ENCODE measurements around the gene C1QL1.

The C1QL1 gene

GRCh38 chr17:44967026-44967906, 837 bp downstream of the C1QL1 start:
- Histone ChIP-seq H3K4me1 (ENCODE audit: low read length) (peaks cover 6% of the 10 kb centered on the region; the same call in 1 of the 2 replicates), H3K27me3 (replicated peaks; ENCODE audit: insufficient read depth, low read length) (peaks cover 72% of the 10 kb centered on the region), H3K9ac (ENCODE audit: low read length) (no peak overlapping the region), H3K4me3 (ENCODE audit: low read length) (no peak overlapping the region), H3K27ac (ENCODE audit: low read length) (no peak overlapping the region), H3K4me2 (ENCODE audit: low read depth, low read length) (no peak overlapping the region), H3K9me3 (replicated peaks; ENCODE audit: insufficient read depth, low read length) (no peaks in the 10 kb centered on the region), H4K20me1 (ENCODE audit: insufficient read depth, low read length) (no peaks in the 10 kb centered on the region), H3K9me2 (replicated peaks; ENCODE audit: insufficient read depth, low read length) (no peaks in the 10 kb centered on the region), H3K36me3 (replicated peaks; ENCODE audit: insufficient read depth, low read length) (no peaks in the 10 kb centered on the region), H3K79me2 (ENCODE audit: low read length) (no peaks in the 10 kb centered on the region), H3F3A (ENCODE audit: insufficient read depth, low read length) (no peaks in the 10 kb centered on the region), H2AFZ (ENCODE audit: low read length) (no peak overlapping the region)
- no peak for DNase-seq
- no peak for TF ChIP-seq EZH2 (optimal IDR thresholded peaks at IDR 0.05; ENCODE audit: low read depth, low read length)
- no peak for TF ChIP-seq CTCF (IDR thresholded peaks at IDR 0.05; ENCODE audit: low read length)
- TF ChIP-seq EZH2phosphoT487 (IDR thresholded peaks at IDR 0.05; ENCODE audit: low read length): no peak

GRCh38 chr17:44966348-44967025, 1.6 kb downstream of the C1QL1 start:
- Histone ChIP-seq H3K36me3 (replicated peaks; ENCODE audit: insufficient read depth, low read length) (no peaks in the 10 kb centered on the region), H3K9me3 (replicated peaks; ENCODE audit: insufficient read depth, low read length) (no peaks in the 10 kb centered on the region), H3K4me3 (ENCODE audit: low read length) (no peak overlapping the region), H3K9ac (ENCODE audit: low read length) (no peak overlapping the region), H3K4me2 (ENCODE audit: low read depth, low read length) (no peak overlapping the region), H3K79me2 (ENCODE audit: low read length) (no peaks in the 10 kb centered on the region), H3F3A (ENCODE audit: insufficient read depth, low read length) (no peaks in the 10 kb centered on the region), H3K4me1 (ENCODE audit: low read length) (peaks cover 6% of the 10 kb centered on the region; the same call in 1 of the 2 replicates), H3K27ac (ENCODE audit: low read length) (no peak overlapping the region), H2AFZ (ENCODE audit: low read length) (no peak overlapping the region), H3K9me2 (replicated peaks; ENCODE audit: insufficient read depth, low read length) (no peaks in the 10 kb centered on the region), H3K27me3 (replicated peaks; ENCODE audit: insufficient read depth, low read length) (peaks cover 69% of the 10 kb centered on the region), H4K20me1 (ENCODE audit: insufficient read depth, low read length) (no peaks in the 10 kb centered on the region)
- DNase-seq: no peak
- no peak for TF ChIP-seq EZH2phosphoT487 (IDR thresholded peaks at IDR 0.05; ENCODE audit: low read length)
- no peak for TF ChIP-seq EZH2 (optimal IDR thresholded peaks at IDR 0.05; ENCODE audit: low read depth, low read length)
- no peak for TF ChIP-seq CTCF (IDR thresholded peaks at IDR 0.05; ENCODE audit: low read length)

- Histone ChIP-seq H3K27me3 (replicated peaks; ENCODE audit: insufficient read depth, low read length) (peaks cover 66% of the 10 kb centered on the region), H3K27ac (ENCODE audit: low read length) (no peak overlapping the region), H3K4me2 (ENCODE audit: low read depth, low read length) (no peak overlapping the region), H3K9ac (ENCODE audit: low read length) (no peak overlapping the region), H3K36me3 (replicated peaks; ENCODE audit: insufficient read depth, low read length) (no peaks in the 10 kb centered on the region), H3K4me1 (ENCODE audit: low read length) (peaks cover 6% of the 10 kb centered on the region; the same call in 1 of the 2 replicates), H3F3A (ENCODE audit: insufficient read depth, low read length) (no peaks in the 10 kb centered on the region), H3K9me2 (replicated peaks; ENCODE audit: insufficient read depth, low read length) (no peaks in the 10 kb centered on the region), H2AFZ (ENCODE audit: low read length) (no peak overlapping the region), H3K79me2 (ENCODE audit: low read length) (no peaks in the 10 kb centered on the region), H4K20me1 (ENCODE audit: insufficient read depth, low read length) (no peaks in the 10 kb centered on the region), H3K9me3 (replicated peaks; ENCODE audit: insufficient read depth, low read length) (no peaks in the 10 kb centered on the region), H3K4me3 (ENCODE audit: low read length) (no peak overlapping the region)
- no peak for TF ChIP-seq EZH2phosphoT487 (IDR thresholded peaks at IDR 0.05; ENCODE audit: low read length)
- no peak for TF ChIP-seq EZH2 (optimal IDR thresholded peaks at IDR 0.05; ENCODE audit: low read depth, low read length)
- TF ChIP-seq CTCF (IDR thresholded peaks at IDR 0.05; ENCODE audit: low read length): no peak
- DNase-seq: no peak
These were observed 2.4 kb downstream of the C1QL1 start for GRCh38 chr17:44965481-44966234.
